C4-2B (cell line): ENCODE measurements around the gene SSNA1.
A peak's percentile ranks its signal among the peaks of the same experiment; 100 is the strongest.

Source experiments
- H3K27ac ChIP-seq: fragments of 450-650 bp; 2 replicates; pipeline ENCODE4 v1.5.1; 2017
- CTCF ChIP-seq: fragments of 450-650 bp; conservative IDR thresholded peaks from 2 replicates; pipeline ENCODE4 v1.5.1; 2017; ENCODE audit warnings: mild to moderate bottlenecking
- ZFX ChIP-seq: fragments of 450-650 bp; IDR thresholded peaks from 2 replicates; pipeline ENCODE4 v1.6.1; 2017

SSNA1 gene

GRCh38 chr9:137188490-137189296, at the start of gene SSNA1, which contains the start of gene ANAPC2:
SSNA1 (plus strand) TSS chr9:137188676; CDS start chr9:137188727, 51 bp downstream.
ANAPC2 (minus strand) TSS chr9:137188560; CDS start chr9:137188532, 28 bp downstream.
- TF ChIP-seq CTCF (peak; percentile 79), ZFX (peak; percentile 83; the same call in 1 of the 2 replicates)
- peak within 1 kb of the TSS; percentile 93 for H3K27ac ChIP-seq

GRCh38 chr9:137138722-137139467, 49.6 kb upstream of the SSNA1 start, which contains the start of gene GRIN1:
GRIN1 (plus strand) TSS chr9:137139154; CDS start chr9:137139487, 333 bp downstream.
- TF ChIP-seq ZFX (no peak), CTCF (no peak)
- H3K27ac ChIP-seq, result no peak within 1 kb of the TSS

- no peak overlapping the region for H3K27ac ChIP-seq
- TF ChIP-seq ZFX, result no peak
- TF ChIP-seq CTCF, result no peak
Observed at GRCh38 chr9:137139468-137140150, 48.9 kb upstream of the SSNA1 start.

GRCh38 chr9:137140151-137141012, 48.1 kb upstream of the SSNA1 start:
- H3K27ac ChIP-seq, result no peak overlapping the region
- no peak for TF ChIP-seq CTCF
- TF ChIP-seq ZFX, result no peak

GRCh38 chr9:137141050-137141810, 47.2 kb upstream of the SSNA1 start:
- TF ChIP-seq CTCF (no peak), ZFX (no peak)
- H3K27ac ChIP-seq, result no peak overlapping the region
